GM12878 (cell line): Measurements from ENCODE around the gene MITD1. TPM values are rescaled to one million over a fixed set of nuclear protein-coding genes. Genes with fewer than 3 reads are reported as not detected.

Experiments used
- ATAC-seq: fragments of 200-7000 bp; cut with Tn5 transposase; 3 replicates; pipeline ENCODE4 v1.9.1; 2020; ENCODE audit warnings: mild to moderate bottlenecking, moderate library complexity
- BruUV-seq: library from RNA; stranded (reverse); fragments of 400-500 nt; replicated peaks from 2 replicates; lab custom pipeline; 2021; lab: Mats Ljungman, UMichigan
- CTCF ChIA-PET: fragments of 300-600 bp; sonication (Branson Sonifier 250); formaldehyde crosslinking; extraction: SDS; loops from one replicate; lab custom pipeline; 2021; ENCODE audit warnings: inconsistent platforms; lab: Yijun Ruan, JAX
- POLR2A ChIA-PET: fragments of 350-600 bp; formaldehyde crosslinking; extraction: SDS; loops from one replicate; lab custom pipeline; 2021; ENCODE audit warnings: inconsistent platforms; lab: Charles Lee
- RAD21 ChIA-PET: fragments of 300-600 bp; sonication (Branson Sonifier 250); formaldehyde crosslinking; loops from one replicate; lab custom pipeline; 2023; ENCODE audit warnings: antibody characterized with exemption; ENCODE audit not compliant: unreplicated experiment; lab: Charles Lee
- SMC1A ChIA-PET: fragments of 300-600 bp; sonication (Branson Sonifier 250); formaldehyde crosslinking; loops from one replicate; lab custom pipeline; 2023; ENCODE audit not compliant: unreplicated experiment, uncharacterized antibody; lab: Charles Lee
- DNase-seq: peaks from one replicate; pipeline ENCODE4 v3.0.0-alpha.2; 2011; ENCODE audit warnings: low read depth, low spot score
- FAIRE-seq: peaks from 3 replicates; lab custom pipeline; 2011; peaks lifted over from hg19 to GRCh38; lab: Jason Lieb, UNC
- H2AFZ ChIP-seq: 2 replicates; pipeline ENCODE4 v1.6.0; 2011; ENCODE audit warnings: low read depth, low read length, control low read depth; ENCODE audit not compliant: control insufficient read depth
- H3K27ac ChIP-seq: 2 replicates; pipeline ENCODE4 v1.5.1; 2011; ENCODE audit warnings: control low read depth; ENCODE audit not compliant: control insufficient read depth, insufficient read depth
- H3K27me3 ChIP-seq, 2 experiments: replicated peaks in 1 of 2; 2 replicates each; pipeline versions ENCODE4 v1.6.0 to v1.6.1; 2011; ENCODE audit warnings: low read length in 1 of 2; ENCODE audit not compliant: control insufficient read depth in 2 of 2, insufficient read depth in 2 of 2
- H3K36me3 ChIP-seq, 2 experiments: 2 replicates each; pipeline ENCODE4 v1.5.1; 2011; ENCODE audit warnings: low read length in 1 of 2; ENCODE audit not compliant: control insufficient read depth in 2 of 2, insufficient read depth in 2 of 2
- H3K4me1 ChIP-seq: 2 replicates; pipeline ENCODE4 v1.6.1; 2011; ENCODE audit warnings: mild to moderate bottlenecking, low read length, moderate library complexity, mixed read lengths; ENCODE audit not compliant: control insufficient read depth, insufficient read depth
- H3K4me2 ChIP-seq: 2 replicates; pipeline ENCODE4 v1.6.0; 2011; ENCODE audit warnings: control low read depth; ENCODE audit not compliant: control insufficient read depth, insufficient read depth
- H3K4me3 ChIP-seq: fragments of 200-600 bp; sonication (generic); 2 replicates; pipeline ENCODE4 v1.5.1; 2016
- H3K79me2 ChIP-seq: 2 replicates; pipeline ENCODE4 v1.6.0; 2011; ENCODE audit warnings: low read length; ENCODE audit not compliant: control insufficient read depth, insufficient read depth
- H3K9ac ChIP-seq: 2 replicates; pipeline ENCODE4 v1.8.0; 2011; ENCODE audit warnings: low read length, control low read depth, mixed read lengths; ENCODE audit not compliant: control insufficient read depth, insufficient read depth
- H3K9me3 ChIP-seq: replicated peaks from 3 replicates; pipeline ENCODE4 v1.5.1; 2011; ENCODE audit warnings: mild to moderate bottlenecking, low read length; ENCODE audit not compliant: control insufficient read depth, insufficient read depth
- H4K20me1 ChIP-seq: 2 replicates; pipeline ENCODE4 v1.6.0; 2011; ENCODE audit not compliant: control insufficient read depth, insufficient read depth
- ASH2L ChIP-seq: fragments of 300-600, 200-600 bp; sonication (generic); IDR thresholded peaks from 2 replicates; pipeline ENCODE4 v1.6.1; 2017; ENCODE audit warnings: low read depth, mild to moderate bottlenecking, borderline replicate concordance
- BCL11A ChIP-seq: IDR thresholded peaks from 2 replicates; pipeline ENCODE4 v1.6.1; 2011; ENCODE audit warnings: low read depth, low read length
- FOS ChIP-seq: IDR thresholded peaks from 3 replicates; pipeline ENCODE4 v1.6.1; 2011; ENCODE audit warnings: borderline replicate concordance; ENCODE audit not compliant: insufficient read length; ENCODE audit errors: extremely low read depth
- JUND ChIP-seq: IDR thresholded peaks from 2 replicates; pipeline ENCODE4 v1.6.1; 2012; ENCODE audit warnings: low read depth, mild to moderate bottlenecking, low read length, improper control_type of control experiment, moderate library complexity
- NFYA ChIP-seq: IDR thresholded peaks from 2 replicates; pipeline ENCODE4 v1.6.1; 2011; ENCODE audit warnings: low read depth, mild to moderate bottlenecking, low read length, improper control_type of control experiment, borderline replicate concordance
- NKRF ChIP-seq: fragments of 450-650 bp; conservative IDR thresholded peaks from 2 replicates; pipeline ENCODE4 v1.6.1; 2017; ENCODE audit warnings: mild to moderate bottlenecking, moderate library complexity
- SP1 ChIP-seq: IDR thresholded peaks from one replicate; pipeline ENCODE4 v1.6.1; 2011; ENCODE audit warnings: low read depth, low read length
- SREBF1 ChIP-seq: IDR thresholded peaks from 2 replicates; pipeline ENCODE4 v1.6.1; 2012; ENCODE audit warnings: mild to moderate bottlenecking, low read length
- SUPT20H ChIP-seq: IDR thresholded peaks from 2 replicates; pipeline ENCODE4 v1.6.1; 2011; ENCODE audit warnings: low read depth, mild to moderate bottlenecking, low read length, moderate library complexity, borderline replicate concordance; ENCODE audit not compliant: control insufficient read depth
- TAF1 ChIP-seq: IDR thresholded peaks from 2 replicates; pipeline ENCODE4 v1.6.1; 2011; ENCODE audit warnings: mild to moderate bottlenecking, low read depth, low read length, borderline replicate concordance
- USF2 ChIP-seq: IDR thresholded peaks from 2 replicates; pipeline ENCODE4 v1.6.1; 2011; ENCODE audit warnings: low read depth, low read length, improper control_type of control experiment, borderline replicate concordance
- YBX1 ChIP-seq: fragments of 450-650 bp; IDR thresholded peaks from 2 replicates; pipeline ENCODE4 v1.6.1; 2016; ENCODE audit warnings: antibody characterized with exemption
- WGBS: methylation state at CpG from one replicate; pipeline ENCODE4 v1.1.6; 2016; ENCODE audit warnings: low lambda C conversion rate; ENCODE audit not compliant: insufficient replicate concordance, insufficient coverage; ENCODE audit errors: missing lambda C conversion rate; 5-methylcytosine and 5-hydroxymethylcytosine counted together
- in situ Hi-C: fragments of 300-500 bp; cut with MboI; formaldehyde crosslinking; loops from 9 replicates; pipeline ENCODE4 v1.14.3; 2018; ENCODE audit warnings: mixed read lengths
- intact Hi-C: fragments of 100-400 bp; cut with micrococcal nuclease; formaldehyde crosslinking; loops from one replicate; pipeline ENCODE4 v1.14.2; 2022; ENCODE audit not compliant: unreplicated experiment
- polyA plus RNA-seq, 11 experiments: library from polyadenylated mRNA; depleted of rRNA in 4 of 11; unstranded in 6 of 11; stranded (reverse) in 5 of 11; fragments of >200 nt; fragmentation: Nextera tagmentation in 4 of 11; fragmentation: Illumina TruSeq in 1 of 11; extraction: Ambion mirVana in 4 of 11; extraction: Trizol in 1 of 11; gene quantifications; 1 replicate in 1 of 11; 2 replicates in 10 of 11; pipeline versions ENCODE4 v1.2.1 to v1.2.3, GENCODE V29; 2011 to 2016; ENCODE audit warnings: inconsistent platforms in 2 of 11, missing spikeins in 2 of 11, low read depth in 1 of 11
- total RNA-seq, 4 experiments: library from RNA; depleted of rRNA in 3 of 4; stranded (reverse); fragments of >200 nt in 3 of 4; fragmentation: Illumina TruSeq in 1 of 4; extraction: Trizol in 1 of 4; gene quantifications; 2 replicates each; pipeline versions ENCODE4 v1.2.1 to v1.2.3, GENCODE V29; 2013 to 2021
- TF ChIP-seq, protein P1 (sequence below): IDR thresholded peaks from 2 replicates; pipeline ENCODE4 v1.6.1; 2012; ENCODE audit warnings: improper control_type of control experiment, low read depth, low read length; ENCODE audit not compliant: insufficient replicate concordance
- TF ChIP-seq, protein P2 (sequence below): fragments of 450-650 bp; IDR thresholded peaks from 2 replicates; pipeline ENCODE4 v1.6.1; 2017; ENCODE audit warnings: borderline replicate concordance

The MITD1 gene
- total and polyA plus RNA-seq, 10 of the 15 experiments (the other 5 are each of a cell fraction or from before 2014, with no cell fraction given) = 33.0 to 116 (median 63.5) TPM

DNA sequence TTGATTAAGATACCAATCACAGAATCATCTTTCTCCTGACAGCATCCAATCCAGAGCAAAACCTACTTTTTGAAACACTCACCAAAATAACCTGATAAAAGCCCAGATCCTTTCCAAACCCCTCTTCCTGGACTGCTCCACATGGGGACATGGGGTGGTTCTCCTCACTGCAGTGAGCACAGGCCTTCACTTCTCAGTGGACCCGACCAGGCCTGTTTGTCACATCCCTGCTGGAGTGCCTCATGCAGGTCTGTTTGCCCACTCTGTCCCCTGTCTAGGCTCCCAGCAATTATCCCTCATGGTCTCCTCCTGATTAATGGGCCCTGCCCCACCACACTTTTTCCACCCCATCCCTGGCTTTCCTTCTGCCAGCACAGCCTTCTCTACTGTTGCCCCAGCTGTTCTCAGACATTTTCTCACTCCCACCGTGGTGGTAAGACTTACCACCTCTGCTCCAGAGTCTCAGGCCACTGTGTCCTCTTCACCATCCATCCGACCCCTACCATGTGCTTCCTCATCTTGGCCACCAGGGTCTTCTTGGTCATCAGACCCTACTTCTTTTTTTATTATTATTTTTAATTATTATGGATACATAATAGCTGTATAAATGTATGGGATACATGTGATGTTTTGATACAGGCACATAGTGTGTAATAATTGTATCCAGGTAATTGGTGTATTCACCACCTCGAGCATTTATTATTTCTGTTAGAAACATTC is 21.3 kb upstream of the MITD1 start:
- Histone ChIP-seq H3K4me3 (no peak overlapping the region), H3K4me1 (no peaks in the 10 kb centered on the region), H3K9ac (no peak overlapping the region), H4K20me1 (no peaks in the 10 kb centered on the region), H2AFZ (no peak overlapping the region), H3K36me3 (peaks cover 1 to 6% of the 10 kb centered on the region in 2 experiments; a peak in 2 of 4 replicates), H3K27ac (no peak overlapping the region), H3K9me3 (no peaks in the 10 kb centered on the region), H3K79me2 (no peaks in the 10 kb centered on the region), H3K4me2 (no peak overlapping the region), H3K27me3 (no peaks in the 10 kb centered on the region)
- ChIA-PET POLR2A (interaction anchor here (0.7 kb wide), 1 partner anchor 13 kb away, joined by 3 read pairs; no protein-coding TSS in a partner anchor), RAD21 (no interaction called here), SMC1A (interaction anchor here (1.0 kb wide), 1 partner anchor 11 kb away, joined by 3 read pairs; no protein-coding TSS in a partner anchor), CTCF (interaction anchor here (0.6 kb wide), 1 partner anchor 208 kb away, joined by 4 read pairs; no protein-coding TSS in a partner anchor)
- in situ Hi-C loops = no loop called here
- BruUV-seq = no TSS peak
- no peak for DNase-seq
- intact Hi-C loops = no loop called here
- no peak for FAIRE-seq
- WGBS = 75% methylated on average over 4 of the region's 4 CpGs
- ATAC-seq = no peak
- TF ChIP-seq SP1 (no peak), ASH2L (no peak), SREBF1 (no peak), BCL11A (no peak), NKRF (no peak), USF2 (no peak), JUND (no peak), FOS (no peak), SUPT20H (no peak), YBX1 (no peak), TAF1 (no peak), NFYA (no peak)
- TF ChIP-seq, protein P1, sequence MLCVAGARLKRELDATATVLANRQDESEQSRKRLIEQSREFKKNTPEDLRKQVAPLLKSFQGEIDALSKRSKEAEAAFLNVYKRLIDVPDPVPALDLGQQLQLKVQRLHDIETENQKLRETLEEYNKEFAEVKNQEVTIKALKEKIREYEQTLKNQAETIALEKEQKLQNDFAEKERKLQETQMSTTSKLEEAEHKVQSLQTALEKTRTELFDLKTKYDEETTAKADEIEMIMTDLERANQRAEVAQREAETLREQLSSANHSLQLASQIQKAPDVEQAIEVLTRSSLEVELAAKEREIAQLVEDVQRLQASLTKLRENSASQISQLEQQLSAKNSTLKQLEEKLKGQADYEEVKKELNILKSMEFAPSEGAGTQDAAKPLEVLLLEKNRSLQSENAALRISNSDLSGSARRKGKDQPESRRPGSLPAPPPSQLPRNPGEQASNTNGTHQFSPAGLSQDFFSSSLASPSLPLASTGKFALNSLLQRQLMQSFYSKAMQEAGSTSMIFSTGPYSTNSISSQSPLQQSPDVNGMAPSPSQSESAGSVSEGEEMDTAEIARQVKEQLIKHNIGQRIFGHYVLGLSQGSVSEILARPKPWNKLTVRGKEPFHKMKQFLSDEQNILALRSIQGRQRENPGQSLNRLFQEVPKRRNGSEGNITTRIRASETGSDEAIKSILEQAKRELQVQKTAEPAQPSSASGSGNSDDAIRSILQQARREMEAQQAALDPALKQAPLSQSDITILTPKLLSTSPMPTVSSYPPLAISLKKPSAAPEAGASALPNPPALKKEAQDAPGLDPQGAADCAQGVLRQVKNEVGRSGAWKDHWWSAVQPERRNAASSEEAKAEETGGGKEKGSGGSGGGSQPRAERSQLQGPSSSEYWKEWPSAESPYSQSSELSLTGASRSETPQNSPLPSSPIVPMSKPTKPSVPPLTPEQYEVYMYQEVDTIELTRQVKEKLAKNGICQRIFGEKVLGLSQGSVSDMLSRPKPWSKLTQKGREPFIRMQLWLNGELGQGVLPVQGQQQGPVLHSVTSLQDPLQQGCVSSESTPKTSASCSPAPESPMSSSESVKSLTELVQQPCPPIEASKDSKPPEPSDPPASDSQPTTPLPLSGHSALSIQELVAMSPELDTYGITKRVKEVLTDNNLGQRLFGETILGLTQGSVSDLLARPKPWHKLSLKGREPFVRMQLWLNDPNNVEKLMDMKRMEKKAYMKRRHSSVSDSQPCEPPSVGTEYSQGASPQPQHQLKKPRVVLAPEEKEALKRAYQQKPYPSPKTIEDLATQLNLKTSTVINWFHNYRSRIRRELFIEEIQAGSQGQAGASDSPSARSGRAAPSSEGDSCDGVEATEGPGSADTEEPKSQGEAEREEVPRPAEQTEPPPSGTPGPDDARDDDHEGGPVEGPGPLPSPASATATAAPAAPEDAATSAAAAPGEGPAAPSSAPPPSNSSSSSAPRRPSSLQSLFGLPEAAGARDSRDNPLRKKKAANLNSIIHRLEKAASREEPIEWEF = no peak
- TF ChIP-seq, protein P2, sequence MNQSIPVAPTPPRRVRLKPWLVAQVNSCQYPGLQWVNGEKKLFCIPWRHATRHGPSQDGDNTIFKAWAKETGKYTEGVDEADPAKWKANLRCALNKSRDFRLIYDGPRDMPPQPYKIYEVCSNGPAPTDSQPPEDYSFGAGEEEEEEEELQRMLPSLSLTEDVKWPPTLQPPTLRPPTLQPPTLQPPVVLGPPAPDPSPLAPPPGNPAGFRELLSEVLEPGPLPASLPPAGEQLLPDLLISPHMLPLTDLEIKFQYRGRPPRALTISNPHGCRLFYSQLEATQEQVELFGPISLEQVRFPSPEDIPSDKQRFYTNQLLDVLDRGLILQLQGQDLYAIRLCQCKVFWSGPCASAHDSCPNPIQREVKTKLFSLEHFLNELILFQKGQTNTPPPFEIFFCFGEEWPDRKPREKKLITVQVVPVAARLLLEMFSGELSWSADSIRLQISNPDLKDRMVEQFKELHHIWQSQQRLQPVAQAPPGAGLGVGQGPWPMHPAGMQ = no peak
